Colonic mucosa (tissue), 4 donors: ENCODE results near the gene SNRPA. TPM values are rescaled to one million over a fixed set of nuclear protein-coding genes. Genes with fewer than 3 reads are reported as not detected.

Experiments used
- DNase-seq: peaks from one replicate; pipeline ENCODE4 v3.0.0-alpha.2; 2020
- H3K27ac ChIP-seq: fragments of 200-600 bp; one replicate; pipeline ENCODE4 v1.8.0; 2021
- H3K27me3 ChIP-seq: fragments of 200-600 bp; one replicate; pipeline ENCODE4 v1.8.0; 2021
- H3K36me3 ChIP-seq: fragments of 200-600 bp; one replicate; pipeline ENCODE4 v1.8.0; 2021
- H3K4me1 ChIP-seq: fragments of 200-600 bp; one replicate; pipeline ENCODE4 v1.8.0; 2021; ENCODE audit warnings: mild to moderate bottlenecking
- H3K4me3 ChIP-seq: fragments of 200-600 bp; one replicate; pipeline ENCODE4 v1.8.0; 2021
- H3K9ac ChIP-seq, 2 donors: one replicate each; pipeline ENCODE4 v1.7.0; 2013; ENCODE audit warnings: control low read depth in 2 of 2, low read depth in 2 of 2, low read length in 2 of 2
- H3K9me3 ChIP-seq: fragments of 200-600 bp; one replicate; pipeline ENCODE4 v1.8.0; 2021
- intact Hi-C: fragments of 100-400 bp; cut with DNase I; formaldehyde crosslinking; loops from one replicate; pipeline ENCODE4 v1.14.1; 2022
- total RNA-seq, 2 donors: library from RNA; stranded (reverse); fragmentation: NEBNext Ultra II Directional in 1 of 2; extraction: Animal tissue kit (Norgen Biotek cat#: 25700) in 1 of 2; gene quantifications; one replicate each; pipeline ENCODE4 v1.2.1, GENCODE V29; 2021
- TF ChIP-seq, protein P1 (sequence below): fragments of 200-600 bp; IDR thresholded peaks from one replicate; pipeline ENCODE4 v1.8.0; 2022; ENCODE audit warnings: antibody characterized with exemption, mild to moderate bottlenecking
- donor health status: healthy.
- donor health status: DM: no; HTN: no; CAD: no.
- donor health status: DM: no; HTN: no; CAD: no.

Gene SNRPA
- total RNA-seq, result 100 to 1,000 TPM in 1 of 2 donors, 10 to 100 TPM in 1; 56.0 to 126 TPM

DNA sequence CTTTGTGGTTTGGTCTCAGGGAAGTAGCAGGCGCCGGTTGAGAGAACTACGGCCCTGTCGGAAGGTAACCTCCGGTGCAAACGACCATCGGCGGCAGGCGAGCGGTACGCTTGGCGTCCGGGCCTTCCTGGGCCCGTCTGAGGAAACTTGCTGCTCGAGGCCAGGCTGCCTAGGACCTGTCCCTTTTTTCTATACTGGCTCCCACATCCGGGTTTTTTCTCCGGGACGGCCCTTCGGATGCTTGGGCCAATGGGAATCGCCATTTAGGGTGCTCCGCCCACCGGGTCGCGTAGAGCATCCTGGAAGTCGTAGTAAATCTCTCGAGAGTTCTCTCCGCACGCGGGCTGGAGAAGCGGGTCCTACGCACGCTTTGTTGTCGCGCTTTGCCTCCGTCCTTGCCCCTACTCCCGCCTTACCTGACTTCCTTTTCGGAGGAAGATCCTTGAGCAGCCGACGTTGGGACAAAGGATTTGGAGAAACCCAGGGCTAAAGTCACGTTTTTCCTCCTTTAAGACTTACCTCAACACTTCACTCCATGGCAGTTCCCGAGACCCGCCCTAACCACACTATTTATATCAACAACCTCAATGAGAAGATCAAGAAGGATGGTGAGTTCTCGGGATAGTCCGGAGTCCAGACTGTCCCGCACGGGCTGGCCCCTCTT is at the start of gene SNRPA:
Gene SNRPA, plus strand, starts transcription at position 330 of the 664 bp plus-strand sequence. Its CDS starts 206 bp downstream, at position 536.
- Histone ChIP-seq H3K27me3 (no peaks in the 10 kb centered on the region), H3K9me3 (no peaks in the 10 kb centered on the region), H3K36me3 (no peaks in the 10 kb centered on the region), H3K9ac (peak within 1 kb of the TSS; percentile 72 to 98), H3K4me1 (peaks cover 14% of the 10 kb centered on the region), H3K27ac (peak within 1 kb of the TSS; percentile 88), H3K4me3 (peak within 1 kb of the TSS; percentile 51)
- peak; percentile 97 for DNase-seq
- TF ChIP-seq, protein P1, sequence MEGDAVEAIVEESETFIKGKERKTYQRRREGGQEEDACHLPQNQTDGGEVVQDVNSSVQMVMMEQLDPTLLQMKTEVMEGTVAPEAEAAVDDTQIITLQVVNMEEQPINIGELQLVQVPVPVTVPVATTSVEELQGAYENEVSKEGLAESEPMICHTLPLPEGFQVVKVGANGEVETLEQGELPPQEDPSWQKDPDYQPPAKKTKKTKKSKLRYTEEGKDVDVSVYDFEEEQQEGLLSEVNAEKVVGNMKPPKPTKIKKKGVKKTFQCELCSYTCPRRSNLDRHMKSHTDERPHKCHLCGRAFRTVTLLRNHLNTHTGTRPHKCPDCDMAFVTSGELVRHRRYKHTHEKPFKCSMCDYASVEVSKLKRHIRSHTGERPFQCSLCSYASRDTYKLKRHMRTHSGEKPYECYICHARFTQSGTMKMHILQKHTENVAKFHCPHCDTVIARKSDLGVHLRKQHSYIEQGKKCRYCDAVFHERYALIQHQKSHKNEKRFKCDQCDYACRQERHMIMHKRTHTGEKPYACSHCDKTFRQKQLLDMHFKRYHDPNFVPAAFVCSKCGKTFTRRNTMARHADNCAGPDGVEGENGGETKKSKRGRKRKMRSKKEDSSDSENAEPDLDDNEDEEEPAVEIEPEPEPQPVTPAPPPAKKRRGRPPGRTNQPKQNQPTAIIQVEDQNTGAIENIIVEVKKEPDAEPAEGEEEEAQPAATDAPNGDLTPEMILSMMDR, result no peak
- intact Hi-C loops, result no loop called here

DNA sequence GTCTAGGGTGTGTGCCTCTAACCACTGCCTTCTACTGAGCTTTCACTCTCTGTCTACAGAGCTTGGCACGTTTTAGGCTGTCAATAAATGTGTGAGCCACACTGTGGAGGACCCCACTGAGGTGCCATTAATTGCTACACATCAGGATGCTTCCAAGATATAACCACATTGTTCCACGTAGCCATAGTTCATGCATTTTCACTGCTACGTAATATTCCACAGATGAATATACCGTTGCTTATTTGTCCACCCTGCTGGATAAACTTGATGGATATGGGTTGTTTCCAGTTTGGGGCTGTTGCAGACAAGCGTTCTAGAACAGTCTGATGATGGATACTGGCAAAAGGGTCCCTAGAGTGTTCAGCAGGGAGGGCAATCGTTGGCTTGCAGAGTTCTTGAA is 49.2 kb upstream of the SNRPA start:
- peaks cover 8% of the 10 kb centered on the region for H3K36me3 ChIP-seq
- intact Hi-C loops, result no loop called here

DNA sequence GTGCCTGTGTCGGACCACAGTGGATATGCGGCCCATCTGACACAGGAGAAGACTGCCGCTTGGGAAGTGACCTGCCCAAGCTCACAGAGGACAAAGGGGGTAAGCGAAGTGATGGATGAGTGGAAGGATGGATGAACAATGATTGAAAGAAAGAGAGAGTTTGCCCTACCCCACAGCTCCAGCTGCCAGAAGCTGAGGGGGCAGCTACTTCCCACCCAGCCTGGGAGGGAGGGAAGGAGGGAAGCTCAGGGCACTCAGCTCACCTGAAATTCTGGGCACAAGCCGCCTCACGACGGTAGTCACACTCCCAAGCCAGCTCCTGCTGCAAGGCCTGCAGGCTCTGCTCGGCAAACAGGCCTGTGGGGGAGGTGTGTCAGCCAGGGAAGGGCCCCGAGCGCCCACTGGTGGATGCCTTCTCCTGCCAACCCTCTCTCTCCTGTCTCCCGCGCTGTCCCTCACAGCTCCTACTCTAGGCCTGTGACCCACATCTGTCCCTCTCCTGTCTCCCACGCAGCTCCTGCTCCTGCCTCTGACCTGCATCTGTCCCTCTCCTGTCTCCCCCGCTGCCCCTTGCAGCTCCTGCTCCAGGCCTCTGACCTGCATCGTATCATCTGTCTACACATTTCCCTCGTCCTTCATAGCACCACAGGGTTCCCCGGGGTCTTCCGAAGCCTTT is 48.5 kb upstream of the SNRPA start:
- Histone ChIP-seq H3K4me3 (no peak overlapping the region), H3K27ac (no peak overlapping the region), H3K27me3 (no peaks in the 10 kb centered on the region), H3K9me3 (no peaks in the 10 kb centered on the region), H3K36me3 (peaks cover 8% of the 10 kb centered on the region), H3K4me1 (no peaks in the 10 kb centered on the region), H3K9ac (no peak overlapping the region)
- intact Hi-C loops, result no loop called here
- DNase-seq, result no peak
- TF ChIP-seq, protein P1, result no peak

More for the DNA sequence above, 49.2 kb upstream of the SNRPA start:
- DNase-seq, result no peak
- H3K27me3 ChIP-seq, result no peaks in the 10 kb centered on the region
- H3K9me3 ChIP-seq, result no peaks in the 10 kb centered on the region
- no peak overlapping the region for H3K4me3 ChIP-seq
- H3K9ac ChIP-seq, result no peak overlapping the region
- TF ChIP-seq, protein P1, result no peak
- H3K4me1 ChIP-seq, result no peaks in the 10 kb centered on the region
- H3K27ac ChIP-seq, result no peak overlapping the region

DNA sequence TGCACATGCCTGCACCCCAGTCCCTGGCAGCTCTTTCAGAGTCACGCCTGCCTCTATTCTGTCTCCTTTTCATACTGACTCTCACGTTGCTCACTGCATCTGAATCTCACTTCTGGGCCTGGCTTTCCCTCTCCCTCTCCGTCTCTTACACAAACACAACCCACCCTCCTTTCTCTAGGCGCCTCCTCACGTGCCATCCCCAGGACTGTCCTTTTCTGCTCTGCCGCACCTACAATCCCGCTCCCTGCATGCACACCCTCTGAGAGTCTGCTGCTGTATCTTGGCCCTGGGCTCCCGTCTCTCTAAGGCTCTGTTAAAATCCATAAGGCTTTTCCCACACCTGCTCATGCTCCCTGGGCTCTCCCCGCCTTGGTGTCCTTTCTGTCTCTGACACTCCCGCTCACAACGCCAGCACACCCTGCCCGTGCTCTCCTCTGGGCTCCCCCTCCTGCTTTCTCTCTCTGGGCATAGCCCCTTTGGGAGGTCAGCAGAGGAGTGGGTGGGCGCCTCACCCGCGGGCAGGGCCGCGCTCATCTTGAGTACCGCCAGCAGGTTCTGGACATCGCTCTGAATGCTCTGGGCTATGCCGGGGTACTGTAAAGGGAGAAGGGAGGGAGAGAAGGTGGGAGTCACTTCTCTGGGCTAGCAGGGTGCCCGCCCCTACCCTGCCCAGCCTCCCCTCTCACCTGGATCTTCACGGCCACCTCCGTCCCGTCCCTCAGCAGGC is 47.8 kb upstream of the SNRPA start:
- H3K27me3 ChIP-seq, result no peaks in the 10 kb centered on the region
- no peak overlapping the region for H3K27ac ChIP-seq
- H3K9ac ChIP-seq, result no peak overlapping the region
- no peak for DNase-seq
- no peak overlapping the region for H3K4me3 ChIP-seq
- peaks cover 8% of the 10 kb centered on the region for H3K36me3 ChIP-seq
- intact Hi-C loops, result no loop called here
- TF ChIP-seq, protein P1, result no peak
- no peaks in the 10 kb centered on the region for H3K4me1 ChIP-seq
- no peaks in the 10 kb centered on the region for H3K9me3 ChIP-seq

DNA sequence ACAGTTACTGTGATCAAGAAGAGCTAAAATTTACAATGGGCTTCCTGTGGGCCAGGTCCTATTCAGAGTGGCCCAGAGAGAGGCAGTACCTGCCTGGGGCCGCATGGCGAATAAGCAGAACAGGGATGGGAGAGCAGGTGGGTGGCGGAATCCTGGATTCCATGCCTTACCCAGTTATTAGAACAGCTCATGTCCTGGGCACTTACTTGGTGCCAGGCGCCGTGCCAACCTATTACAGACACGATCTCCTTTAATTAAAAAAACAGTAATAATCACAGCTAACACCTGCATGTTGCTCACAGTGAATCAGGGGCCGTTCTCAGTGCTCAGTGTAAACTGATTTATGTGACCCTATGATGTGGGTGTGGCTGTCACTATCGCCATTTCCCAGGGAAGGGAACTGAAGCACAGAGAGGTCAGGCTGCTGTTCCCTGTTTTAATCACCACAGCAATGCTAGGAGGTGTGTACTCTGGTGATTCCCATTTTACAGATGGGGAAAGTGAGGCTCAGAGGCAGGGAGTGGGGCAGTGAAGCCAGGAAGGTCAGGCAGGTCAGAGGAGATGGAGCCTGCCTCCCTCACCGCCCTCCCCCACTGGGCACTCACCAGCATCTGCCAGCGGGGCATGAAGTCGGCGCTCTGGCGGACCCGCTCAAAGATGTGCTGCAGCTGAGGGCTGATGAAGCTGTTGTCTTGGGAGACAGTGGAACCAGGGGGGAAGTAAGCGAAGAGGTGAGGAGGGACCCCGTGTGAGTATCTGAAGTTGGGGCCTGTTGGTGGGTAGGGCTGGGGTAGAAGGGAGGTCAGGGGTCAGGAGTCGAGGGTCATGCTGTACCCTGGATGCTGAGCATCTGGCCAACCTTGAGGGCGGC is 46.3 kb upstream of the SNRPA start:
- Histone ChIP-seq H3K36me3 (peaks cover 8% of the 10 kb centered on the region), H3K9me3 (no peaks in the 10 kb centered on the region), H3K27ac (no peak overlapping the region), H3K9ac (no peak overlapping the region), H3K27me3 (no peaks in the 10 kb centered on the region), H3K4me3 (no peak overlapping the region), H3K4me1 (no peaks in the 10 kb centered on the region)
- no peak for DNase-seq
- intact Hi-C loops, result no loop called here
- TF ChIP-seq, protein P1, result no peak
